Liver (tissue), 3 donors: ENCODE measurements around the gene SERF1A.
"Not testable (repeated sequence)": the region's sequence is repeated elsewhere in the genome, so short reads cannot be mapped to it uniquely, and the experiment has no call there.

Experiments used
- CTCF ChIP-seq: fragments of 150-350 bp; IDR thresholded peaks from 2 replicates; pipeline ENCODE4 v1.5.1; 2017; ENCODE audit warnings: improper control_type of control experiment, low read depth, low read length; ENCODE audit not compliant: missing input control
- GABPA ChIP-seq, 2 donors: IDR thresholded peaks in 1 of 2; conservative IDR thresholded peaks in 1 of 2; 2 replicates each; pipeline ENCODE4 v1.6.1; 2016; ENCODE audit warnings: antibody characterized with exemption in 2 of 2, mild to moderate bottlenecking in 1 of 2, moderate library complexity in 1 of 2
- MAX ChIP-seq: IDR thresholded peaks from 2 replicates; pipeline ENCODE4 v1.6.1; 2016; ENCODE audit warnings: antibody characterized with exemption
- REST ChIP-seq: IDR thresholded peaks from 2 replicates; pipeline ENCODE4 v1.6.1; 2016; ENCODE audit warnings: antibody characterized with exemption, mild to moderate bottlenecking
- donor health status: healthy.
- donor health status: healthy.

- TF ChIP-seq CTCF; GABPA (IDR thresholded peaks at IDR 0.05 in 1 of 2, conservative IDR thresholded peaks at IDR 0.05 in 1 of 2); MAX; REST: not testable (repeated sequence)
Measured at GRCh38 chr5:70931709-70932368, 31.4 kb downstream of the SERF1A start.
